IMR-90 (cell line): ENCODE data around the gene PRSS1. TPM values are rescaled to one million over a fixed set of nuclear protein-coding genes. Genes with fewer than 3 reads are reported as not detected.
A peak's percentile ranks its signal among the peaks of the same experiment; 100 is the strongest.

Source experiments
- ATAC-seq: fragments of 200-7000 bp; cut with Tn5 transposase; 2 replicates; pipeline ENCODE4 v1.9.1; 2020; ENCODE audit warnings: low read depth, mild to moderate bottlenecking, moderate library complexity
- BruUV-seq: library from RNA; stranded (reverse); fragments of 400-500 nt; replicated peaks from 2 replicates; lab custom pipeline; 2021; lab: Mats Ljungman, UMichigan
- CTCF ChIA-PET: fragments of 300-600 bp; formaldehyde crosslinking; extraction: SDS; loops from one replicate; lab custom pipeline; 2021; ENCODE audit warnings: antibody characterized with exemption; lab: Yijun Ruan, JAX
- POLR2A ChIA-PET: fragments of 300-600 bp; sonication (Branson Sonifier 250); formaldehyde crosslinking; loops from one replicate; lab custom pipeline; 2022; ENCODE audit warnings: antibody characterized with exemption; ENCODE audit not compliant: unreplicated experiment; lab: Charles Lee
- DNase-seq: peaks from one replicate; pipeline ENCODE4 v3.0.0; 2013
- H2AFZ ChIP-seq: replicated peaks from 2 replicates; pipeline ENCODE3; 2013; ENCODE audit warnings: low read length, mild to moderate bottlenecking; ENCODE audit not compliant: poor library complexity
- H2AK5ac ChIP-seq: 2 replicates; pipeline ENCODE4 v1.6.1; 2013; ENCODE audit warnings: low read depth, low read length, inconsistent platforms
- H2AK9ac ChIP-seq: replicated peaks from 2 replicates; pipeline ENCODE3; 2013; ENCODE audit warnings: mild to moderate bottlenecking, low read depth, low read length, moderate library complexity; ENCODE audit not compliant: poor library complexity
- H2BK120ac ChIP-seq: 2 replicates; pipeline ENCODE4 v1.6.1; 2013; ENCODE audit warnings: low read depth, low read length, inconsistent platforms
- H2BK15ac ChIP-seq: 3 replicates; pipeline ENCODE4 v1.6.1; 2013; ENCODE audit warnings: low read depth, low read length, inconsistent platforms
- H2BK20ac ChIP-seq: 2 replicates; pipeline ENCODE4 v1.6.1; 2013; ENCODE audit warnings: low read depth, mild to moderate bottlenecking, inconsistent platforms, low read length, moderate library complexity
- H2BK5ac ChIP-seq: 2 replicates; pipeline ENCODE4 v1.6.1; 2013; ENCODE audit warnings: mild to moderate bottlenecking, low read depth, low read length, inconsistent platforms; ENCODE audit not compliant: poor library complexity, severe bottlenecking
- H3K14ac ChIP-seq: replicated peaks from 2 replicates; pipeline ENCODE4 v1.6.1; 2013; ENCODE audit warnings: low read depth, low read length, inconsistent platforms
- H3K18ac ChIP-seq: 2 replicates; pipeline ENCODE4 v1.6.1; 2013; ENCODE audit warnings: low read depth, low read length, control low read depth
- H3K23ac ChIP-seq: 2 replicates; pipeline ENCODE4 v1.6.1; 2013; ENCODE audit warnings: low read depth, low read length, inconsistent platforms
- H3K27ac ChIP-seq: 2 replicates; pipeline ENCODE4 v1.5.1; 2013; ENCODE audit warnings: mild to moderate bottlenecking, control low read depth, low read length; ENCODE audit not compliant: insufficient read depth
- H3K27me3 ChIP-seq: 2 replicates; pipeline ENCODE4 v1.6.1; 2013; ENCODE audit warnings: low read length; ENCODE audit not compliant: control insufficient read depth, insufficient read depth
- H3K36me3 ChIP-seq: 2 replicates; pipeline ENCODE4 v1.6.1; 2013; ENCODE audit warnings: low read length, mixed read lengths; ENCODE audit not compliant: control insufficient read depth, insufficient read depth
- H3K4ac ChIP-seq: 2 replicates; pipeline ENCODE4 v1.6.1; 2013; ENCODE audit warnings: low read depth, low read length, inconsistent platforms
- H3K4me1 ChIP-seq: 2 replicates; pipeline ENCODE4 v1.6.1; 2013; ENCODE audit warnings: low read length, mixed read lengths; ENCODE audit not compliant: control insufficient read depth, insufficient read depth
- H3K4me2 ChIP-seq: 2 replicates; pipeline ENCODE4 v1.6.1; 2013; ENCODE audit warnings: low read depth, mild to moderate bottlenecking, control low read depth, low read length, moderate library complexity
- H3K4me3 ChIP-seq: 2 replicates; pipeline ENCODE4 v1.5.1; 2013; ENCODE audit warnings: low read depth, mild to moderate bottlenecking, control low read depth, low read length, moderate library complexity; ENCODE audit not compliant: insufficient read depth
- H3K56ac ChIP-seq: 2 replicates; pipeline ENCODE4 v1.6.1; 2013; ENCODE audit warnings: low read length, inconsistent platforms; ENCODE audit not compliant: insufficient read depth; ENCODE audit errors: extremely low read depth
- H3K79me1 ChIP-seq, 2 experiments: 2 replicates each; pipeline ENCODE4 v1.6.1; 2013; ENCODE audit warnings: low read length in 2 of 2, inconsistent platforms in 1 of 2, low read depth in 1 of 2
- H3K9ac ChIP-seq: 2 replicates; pipeline ENCODE4 v1.6.1; 2013; ENCODE audit warnings: low read depth, low read length, control low read depth
- H3K9me1 ChIP-seq: 2 replicates; pipeline ENCODE4 v1.6.1; 2013; ENCODE audit warnings: low read length, inconsistent platforms; ENCODE audit not compliant: insufficient read depth
- H3K9me3 ChIP-seq: 2 replicates; pipeline ENCODE4 v1.6.1; 2013; ENCODE audit warnings: low read length; ENCODE audit not compliant: control insufficient read depth, insufficient read depth
- H4K20me1 ChIP-seq: 2 replicates; pipeline ENCODE4 v1.6.1; 2013; ENCODE audit warnings: low read length, inconsistent platforms; ENCODE audit not compliant: insufficient read depth
- H4K5ac ChIP-seq: 2 replicates; pipeline ENCODE4 v1.6.1; 2013; ENCODE audit warnings: mild to moderate bottlenecking, low read depth, low read length, control low read depth
- H4K8ac ChIP-seq, 2 experiments: 2 replicates each; pipeline ENCODE4 v1.6.1; 2013; ENCODE audit warnings: low read depth in 2 of 2, low read length in 2 of 2, control low read depth in 1 of 2, inconsistent platforms in 1 of 2
- H4K91ac ChIP-seq: 2 replicates; pipeline ENCODE4 v1.6.1; 2013; ENCODE audit warnings: low read depth, low read length, inconsistent platforms; ENCODE audit not compliant: insufficient read depth
- BHLHE40 ChIP-seq: fragments of 150-350 bp; IDR thresholded peaks from 2 replicates; pipeline ENCODE4 v1.6.1; 2016; ENCODE audit warnings: mild to moderate bottlenecking, low read depth, low read length
- CEBPB ChIP-seq: IDR thresholded peaks from 2 replicates; pipeline ENCODE4 v1.6.1; 2012; ENCODE audit warnings: low read depth, low read length, improper control_type of control experiment
- CTCF ChIP-seq: conservative IDR thresholded peaks from 2 replicates; pipeline ENCODE4 v1.5.1; 2012; ENCODE audit warnings: mild to moderate bottlenecking, low read depth, low read length, improper control_type of control experiment
- ELK1 ChIP-seq: fragments of 150-350 bp; IDR thresholded peaks from 2 replicates; pipeline ENCODE4 v1.6.1; 2016; ENCODE audit warnings: low read depth, mild to moderate bottlenecking, low read length, moderate library complexity, borderline replicate concordance
- FOS ChIP-seq: fragments of 150-350 bp; IDR thresholded peaks from 2 replicates; pipeline ENCODE4 v1.6.1; 2016; ENCODE audit warnings: low read depth, low read length
- MAFK ChIP-seq: IDR thresholded peaks from 2 replicates; pipeline ENCODE4 v1.6.1; 2012; ENCODE audit warnings: low read depth, low read length, improper control_type of control experiment
- MAZ ChIP-seq: IDR thresholded peaks from 2 replicates; pipeline ENCODE4 v1.6.1; 2012; ENCODE audit warnings: low read depth, mild to moderate bottlenecking, low read length, improper control_type of control experiment, moderate library complexity, borderline replicate concordance
- MXI1 ChIP-seq: IDR thresholded peaks from 2 replicates; pipeline ENCODE4 v1.6.1; 2012; ENCODE audit warnings: low read depth, mild to moderate bottlenecking, low read length, moderate library complexity, borderline replicate concordance
- NFE2L2 ChIP-seq: fragments of 150-350 bp; IDR thresholded peaks from 2 replicates; pipeline ENCODE4 v1.6.1; 2016; ENCODE audit warnings: low read depth, mild to moderate bottlenecking, low read length
- POLR2A ChIP-seq: IDR thresholded peaks from 2 replicates; pipeline ENCODE4 v1.6.1; 2012; ENCODE audit warnings: mild to moderate bottlenecking, low read depth, low read length
- RAD21 ChIP-seq: IDR thresholded peaks from 2 replicates; pipeline ENCODE4 v1.6.1; 2012; ENCODE audit warnings: low read length, improper control_type of control experiment
- RCOR1 ChIP-seq: IDR thresholded peaks from 2 replicates; pipeline ENCODE4 v1.6.1; 2012; ENCODE audit warnings: mild to moderate bottlenecking, low read length, improper control_type of control experiment; ENCODE audit not compliant: insufficient replicate concordance
- RFX5 ChIP-seq: IDR thresholded peaks from 2 replicates; pipeline ENCODE4 v1.8.0; 2012; ENCODE audit warnings: low read depth, mild to moderate bottlenecking, low read length, moderate library complexity
- SMC3 ChIP-seq: fragments of 150-350 bp; IDR thresholded peaks from 2 replicates; pipeline ENCODE4 v1.6.1; 2016; ENCODE audit warnings: low read depth, mild to moderate bottlenecking, antibody characterized with exemption, low read length, moderate library complexity
- USF2 ChIP-seq: fragments of 150-350 bp; IDR thresholded peaks from 2 replicates; pipeline ENCODE4 v1.6.1; 2017; ENCODE audit warnings: mild to moderate bottlenecking, antibody characterized with exemption, low read length, low read depth
- WGBS, 2 experiments: methylation state at CpG; one replicate each; pipeline versions ENCODE4 v1.1.5 to v1.1.7; 2013; ENCODE audit warnings: missing lambda C conversion rate in 2 of 2; ENCODE audit not compliant: insufficient read length in 1 of 2; ENCODE audit errors: extremely low coverage in 2 of 2; 5-methylcytosine and 5-hydroxymethylcytosine counted together
- dilution Hi-C: fragments of 300-500 bp; cut with HindIII; formaldehyde crosslinking; loops from one replicate; pipeline ENCODE4 v1.14.3; 2018; ENCODE audit warnings: low sequenced_read_pairs; ENCODE audit not compliant: unreplicated experiment
- in situ Hi-C: fragments of 300-500 bp; cut with MboI; formaldehyde crosslinking; loops from 3 replicates; pipeline ENCODE4 v1.14.3; 2019; ENCODE audit warnings: low sequenced_read_pairs, inconsistent platforms, mixed read lengths
- intact Hi-C: fragments of 100-400 bp; cut with micrococcal nuclease; formaldehyde crosslinking; loops from 2 replicates; pipeline ENCODE4 v1.10.0; 2022
- polyA plus RNA-seq, 3 experiments: library from polyadenylated mRNA; depleted of rRNA; stranded (reverse); fragments of >200 nt; gene quantifications; 2 replicates each; pipeline ENCODE4 v1.2.3, GENCODE V29; 2012; ENCODE audit warnings: low replicate concordance in 1 of 3
- total RNA-seq: library from RNA; depleted of rRNA; stranded (reverse); fragments of >200 nt; gene quantifications from 2 replicates; pipeline ENCODE4 v1.2.3, GENCODE V29; 2012

The PRSS1 gene
- total and polyA plus RNA-seq, 2 of the 4 experiments (the other 2 are of a cell fraction) = not detected

GRCh38 chr7:142714375-142714774 is 34.9 kb upstream of the PRSS1 start:
- Histone ChIP-seq H3K14ac (no peak overlapping the region), H4K8ac (no peak overlapping the region), H3K4me3 (no peak overlapping the region), H3K9me1 (no peaks in the 10 kb centered on the region), H3K4ac (no peak overlapping the region), H3K4me1 (no peaks in the 10 kb centered on the region), H3K27ac (no peak overlapping the region), H2AK5ac (no peak overlapping the region), H3K18ac (no peak overlapping the region), H2AFZ (peak overlapping the region; percentile 62), H3K4me2 (no peak overlapping the region), H3K9me3 (no peaks in the 10 kb centered on the region), H3K56ac (no peak overlapping the region), H2BK5ac (no peak overlapping the region), H3K23ac (no peak overlapping the region), H2BK15ac (no peak overlapping the region), H2BK20ac (no peak overlapping the region), H3K9ac (no peak overlapping the region), H2BK120ac (no peak overlapping the region), H4K91ac (no peak overlapping the region), H3K27me3 (peaks cover 4% of the 10 kb centered on the region), H4K20me1 (no peaks in the 10 kb centered on the region), H3K36me3 (no peaks in the 10 kb centered on the region), H3K79me1 (no peaks in the 10 kb centered on the region), H2AK9ac (no peak overlapping the region), H4K5ac (no peak overlapping the region)
- no TSS peak for BruUV-seq
- ChIA-PET POLR2A (no interaction called here), CTCF (interaction anchor here (2.2 kb wide), 1 partner anchor 69 kb away, joined by 6 read pairs; no protein-coding TSS in a partner anchor)
- dilution Hi-C loops = no loop called here
- in situ Hi-C loops = no loop called here
- DNase-seq (no peak), ATAC-seq (no peak)
- TF ChIP-seq USF2 = no peak
- no peak for TF ChIP-seq NFE2L2
- no peak for TF ChIP-seq FOS
- TF ChIP-seq POLR2A = no peak
- no peak for TF ChIP-seq CTCF
- no peak for TF ChIP-seq MXI1
- no peak for TF ChIP-seq MAZ
- TF ChIP-seq RCOR1 = no peak
- TF ChIP-seq RFX5 = no peak
- TF ChIP-seq RAD21 = no peak
- no peak for TF ChIP-seq SMC3
- no peak for TF ChIP-seq MAFK
- TF ChIP-seq CEBPB = no peak
- TF ChIP-seq ELK1 = no peak
- no peak for TF ChIP-seq BHLHE40
- intact Hi-C loops = no loop called here
- no CpG with 5 or more reads among the region's 2 CpGs for WGBS, 2 experiments
